IPS DF 6.9 (cell line): ENCODE measurements around the gene ADARB1.

Experiments used
- DNase-seq: peaks from one replicate; pipeline ENCODE4 v3.0.0-alpha.2; 2013; ENCODE audit warnings: low read depth, low spot score
- H3K27ac ChIP-seq: one replicate; pipeline ENCODE4 v1.5.1; 2013; ENCODE audit warnings: low read length, control low read depth
- H3K27me3 ChIP-seq: 2 replicates; pipeline ENCODE4 v1.6.1; 2013; ENCODE audit warnings: mild to moderate bottlenecking, low read length; ENCODE audit not compliant: control insufficient read depth, insufficient read depth
- H3K36me3 ChIP-seq: 2 replicates; pipeline ENCODE4 v1.6.1; 2013; ENCODE audit warnings: low read length; ENCODE audit not compliant: control insufficient read depth, insufficient read depth
- H3K4me1 ChIP-seq: 2 replicates; pipeline ENCODE4 v1.6.1; 2013; ENCODE audit warnings: low read length; ENCODE audit not compliant: control insufficient read depth, insufficient read depth
- H3K4me3 ChIP-seq: 2 replicates; pipeline ENCODE4 v1.5.1; 2013; ENCODE audit warnings: mild to moderate bottlenecking, low read length
- H3K9me3 ChIP-seq: 2 replicates; pipeline ENCODE4 v1.6.1; 2013; ENCODE audit warnings: low read length, inconsistent platforms; ENCODE audit not compliant: control insufficient read depth, insufficient read depth
- WGBS: extraction: QIAGEN DNeasy Blood & Tissue Kit; methylation state at CpG from one replicate; pipeline ENCODE4 v1.1.7; 2013; ENCODE audit warnings: mixed read lengths, missing lambda C conversion rate; ENCODE audit not compliant: insufficient read length, insufficient coverage; 5-methylcytosine and 5-hydroxymethylcytosine counted together

Gene ADARB1

DNA sequence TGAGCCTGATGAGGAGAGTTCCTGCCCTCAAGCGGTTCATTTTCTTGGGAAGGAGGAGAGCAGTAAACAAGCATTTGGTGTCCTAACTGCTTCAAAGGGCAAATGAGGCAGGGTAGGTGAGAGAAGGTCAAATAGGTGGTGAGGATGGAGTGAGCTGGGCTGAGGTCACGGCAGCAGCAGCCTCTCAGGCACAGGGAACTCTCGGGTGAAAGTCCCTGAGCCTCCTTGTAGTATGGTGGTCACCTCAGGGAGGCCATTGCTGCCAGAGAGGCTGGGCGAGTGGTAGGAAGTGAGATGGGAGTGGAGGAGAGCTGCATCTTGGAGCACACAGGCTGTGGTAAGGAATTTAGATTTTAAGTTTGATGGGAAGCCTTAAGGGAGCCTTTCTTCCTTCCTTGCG lies 4.0 kb downstream of the ADARB1 start:
- Histone ChIP-seq H3K36me3 (no peaks in the 10 kb centered on the region; the same call in 1 of the 2 replicates), H3K4me3 (no peak overlapping the region), H3K27ac (no peak overlapping the region), H3K9me3 (no peaks in the 10 kb centered on the region), H3K4me1 (no peaks in the 10 kb centered on the region), H3K27me3 (peaks cover 8% of the 10 kb centered on the region; the same call in 1 of the 2 replicates)
- no CpG with 5 or more reads among the region's 5 CpGs for WGBS
- DNase-seq = no peak

DNA sequence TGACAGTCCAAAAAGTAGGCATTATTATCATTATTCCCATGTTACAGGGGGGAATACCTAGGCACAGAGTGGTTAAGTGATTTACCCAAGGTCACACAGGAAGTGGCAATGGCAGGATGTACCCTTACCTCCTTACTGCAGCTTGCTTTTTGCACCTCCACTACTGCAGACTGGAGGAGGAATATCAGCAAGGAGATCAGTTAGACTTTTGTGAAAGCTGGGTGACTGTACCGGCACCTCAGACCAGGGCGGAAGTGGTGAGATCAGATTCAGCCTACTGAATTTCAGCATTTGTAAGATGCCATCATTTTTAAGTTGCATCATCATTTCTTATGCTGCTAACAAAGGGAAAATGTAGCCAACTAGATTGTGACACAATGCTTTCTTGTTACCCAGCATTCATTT lies 4.5 kb downstream of the ADARB1 start:
- no CpG with 5 or more reads among the region's 2 CpGs for WGBS
- DNase-seq = no peak
- peaks cover 8% of the 10 kb centered on the region; the same call in 1 of the 2 replicates for H3K27me3 ChIP-seq
- H3K4me1 ChIP-seq = no peaks in the 10 kb centered on the region
- no peaks in the 10 kb centered on the region for H3K9me3 ChIP-seq
- no peak overlapping the region for H3K27ac ChIP-seq
- no peaks in the 10 kb centered on the region; the same call in 1 of the 2 replicates for H3K36me3 ChIP-seq
- no peak overlapping the region for H3K4me3 ChIP-seq

GRCh38 chr21:45079351-45079750 lies 5.0 kb downstream of the ADARB1 start:
- Histone ChIP-seq H3K4me1 (no peaks in the 10 kb centered on the region), H3K4me3 (no peak overlapping the region), H3K27me3 (peaks cover 8% of the 10 kb centered on the region; the same call in 1 of the 2 replicates), H3K36me3 (no peaks in the 10 kb centered on the region; the same call in 1 of the 2 replicates), H3K27ac (no peak overlapping the region), H3K9me3 (no peaks in the 10 kb centered on the region)
- no peak for DNase-seq
- WGBS = no CpG with 5 or more reads among the region's 2 CpGs

- H3K4me1 ChIP-seq = no peaks in the 10 kb centered on the region
- WGBS = 100% methylated on average over 1 of the region's 5 CpGs
- no peaks in the 10 kb centered on the region; the same call in 1 of the 2 replicates for H3K36me3 ChIP-seq
- H3K27me3 ChIP-seq = peaks cover 8% of the 10 kb centered on the region; the same call in 1 of the 2 replicates
- no peaks in the 10 kb centered on the region for H3K9me3 ChIP-seq
- H3K27ac ChIP-seq = no peak overlapping the region
- no peak for DNase-seq
- H3K4me3 ChIP-seq = no peak overlapping the region
These were observed 5.9 kb downstream of the ADARB1 start for GRCh38 chr21:45080232-45080631.

- no peaks in the 10 kb centered on the region for H3K9me3 ChIP-seq
- no peak overlapping the region for H3K27ac ChIP-seq
- no peak for DNase-seq
- H3K4me3 ChIP-seq = no peak overlapping the region
- H3K4me1 ChIP-seq = no peaks in the 10 kb centered on the region
- no peaks in the 10 kb centered on the region for H3K36me3 ChIP-seq
- no CpG with 5 or more reads among the region's 8 CpGs for WGBS
- H3K27me3 ChIP-seq = peaks cover 3% of the 10 kb centered on the region; the same call in 1 of the 2 replicates
These were observed 6.4 kb downstream of the ADARB1 start for GRCh38 chr21:45080639-45081414.

GRCh38 chr21:45081636-45082035 lies 7.3 kb downstream of the ADARB1 start:
- Histone ChIP-seq H3K27me3 (no peaks in the 10 kb centered on the region), H3K9me3 (no peaks in the 10 kb centered on the region), H3K4me1 (no peaks in the 10 kb centered on the region), H3K4me3 (no peak overlapping the region), H3K27ac (no peak overlapping the region), H3K36me3 (no peaks in the 10 kb centered on the region)
- no peak for DNase-seq
- WGBS = no CpG with 5 or more reads among the region's 4 CpGs

GRCh38 chr21:45082736-45083135 lies 8.4 kb downstream of the ADARB1 start:
- no CpG with 5 or more reads among the region's 4 CpGs for WGBS
- no peaks in the 10 kb centered on the region for H3K9me3 ChIP-seq
- no peaks in the 10 kb centered on the region for H3K27me3 ChIP-seq
- no peaks in the 10 kb centered on the region for H3K36me3 ChIP-seq
- H3K4me3 ChIP-seq = no peak overlapping the region
- DNase-seq = no peak
- H3K27ac ChIP-seq = no peak overlapping the region
- H3K4me1 ChIP-seq = no peaks in the 10 kb centered on the region

DNA sequence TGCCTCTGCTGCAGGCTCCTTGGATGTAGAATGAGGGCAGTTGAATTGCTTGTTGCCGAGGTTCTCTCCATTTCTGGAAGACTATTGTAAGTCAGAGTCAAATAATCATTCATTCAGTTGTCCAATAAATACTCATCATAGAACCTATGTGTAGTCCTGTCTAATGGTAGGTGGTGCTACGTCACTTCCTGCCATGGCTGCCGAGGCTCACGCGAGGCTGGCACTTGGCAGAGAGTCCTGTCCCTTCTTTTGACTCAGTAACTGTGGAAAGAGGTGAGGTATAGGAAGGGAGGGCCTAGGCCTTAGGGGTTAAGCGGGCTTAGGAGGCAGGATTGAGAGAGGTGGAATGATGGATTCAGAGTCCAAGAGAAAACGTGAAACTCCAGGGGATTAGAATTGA lies 9.7 kb downstream of the ADARB1 start:
- Histone ChIP-seq H3K4me1 (no peaks in the 10 kb centered on the region), H3K27ac (no peak overlapping the region), H3K27me3 (no peaks in the 10 kb centered on the region), H3K9me3 (no peaks in the 10 kb centered on the region), H3K4me3 (no peak overlapping the region), H3K36me3 (no peaks in the 10 kb centered on the region)
- DNase-seq = no peak
- no CpG with 5 or more reads among the region's 7 CpGs for WGBS

DNA sequence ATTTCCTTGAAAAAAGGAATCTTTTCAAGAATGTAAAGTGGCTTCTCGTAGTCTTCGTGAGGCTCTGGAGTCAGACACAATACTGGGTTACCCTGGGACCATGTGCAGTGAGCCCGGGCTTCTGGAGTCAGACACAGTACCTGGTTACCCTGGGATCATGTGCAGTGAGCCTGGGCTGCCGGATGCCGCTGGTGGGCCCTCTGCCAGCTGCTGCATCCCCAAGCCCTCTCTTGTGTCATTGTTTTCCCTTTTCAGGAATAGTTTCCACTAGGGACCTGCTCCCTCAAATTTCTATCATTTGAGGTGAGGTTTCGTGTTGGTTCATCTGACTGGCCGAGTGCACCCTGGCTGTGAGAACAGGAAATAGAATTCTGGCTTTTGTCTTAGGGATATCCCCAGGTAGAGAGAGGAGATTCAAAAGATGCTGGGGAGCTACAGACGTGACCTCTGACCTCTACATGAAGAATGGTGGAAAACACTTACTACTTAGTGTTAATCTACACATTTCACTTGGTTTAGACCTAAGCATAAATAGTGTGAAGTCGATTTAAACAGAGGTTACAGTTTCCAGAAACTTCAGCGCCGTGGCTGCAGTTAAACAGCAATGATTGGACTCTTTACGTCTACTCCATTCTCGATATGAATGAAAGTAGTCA lies 10.6 kb downstream of the ADARB1 start:
- H3K27me3 ChIP-seq = no peaks in the 10 kb centered on the region
- H3K9me3 ChIP-seq = no peaks in the 10 kb centered on the region
- DNase-seq = no peak
- no peaks in the 10 kb centered on the region for H3K4me1 ChIP-seq
- no peak overlapping the region for H3K27ac ChIP-seq
- no peaks in the 10 kb centered on the region for H3K36me3 ChIP-seq
- WGBS = no CpG with 5 or more reads among the region's 13 CpGs
- no peak overlapping the region for H3K4me3 ChIP-seq

GRCh38 chr21:45085700-45086099 lies 11.3 kb downstream of the ADARB1 start:
- Histone ChIP-seq H3K4me1 (no peaks in the 10 kb centered on the region), H3K36me3 (no peaks in the 10 kb centered on the region), H3K4me3 (no peak overlapping the region), H3K27me3 (no peaks in the 10 kb centered on the region), H3K9me3 (no peaks in the 10 kb centered on the region), H3K27ac (no peak overlapping the region)
- WGBS = no CpG with 5 or more reads among the region's 6 CpGs
- no peak for DNase-seq
